HFF-Myc (cell line): ENCODE measurements around the gene COP1.
"Not testable (repeated sequence)": the region's sequence is repeated elsewhere in the genome, so short reads cannot be mapped to it uniquely, and the experiment has no call there.

Source experiments
- DNase-seq: peaks from one replicate; pipeline ENCODE4 v3.0.0-alpha.2; 2011; ENCODE audit warnings: low read depth; ENCODE audit errors: extremely low read depth
- H3K4me3 ChIP-seq: replicated peaks from 2 replicates; pipeline ENCODE4 v1.5.1; 2011; ENCODE audit warnings: low read depth, mild to moderate bottlenecking, control low read depth, low read length
- CTCF ChIP-seq: IDR thresholded peaks from 2 replicates; pipeline ENCODE4 v1.5.1; 2012; ENCODE audit warnings: mild to moderate bottlenecking, low read depth, low read length, control low read depth; ENCODE audit errors: missing control alignments

The COP1 gene

GRCh38 chr1:176090766-176091165, 116.3 kb downstream of the COP1 start:
- DNase-seq: no peak
- TF ChIP-seq CTCF: no peak
- H3K4me3 ChIP-seq: no peak overlapping the region

DNA sequence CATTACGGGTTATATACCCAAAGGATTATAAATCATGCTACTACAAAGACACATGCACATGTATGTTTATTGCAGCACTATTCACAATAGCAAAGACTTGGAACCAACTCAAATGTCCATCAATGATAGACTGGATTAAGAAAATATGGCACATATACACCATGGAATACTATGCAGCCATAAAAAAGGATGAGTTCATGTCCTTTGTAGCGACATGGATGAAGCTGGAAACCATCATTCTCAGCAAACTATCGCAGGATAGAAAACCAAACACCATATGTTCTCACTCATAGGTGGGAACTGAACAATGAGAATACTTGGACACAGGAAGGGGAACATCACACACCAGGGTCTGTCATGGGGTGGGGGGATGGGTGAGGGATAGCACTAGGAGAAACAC, 119.3 kb downstream of the COP1 start:
- H3K4me3 ChIP-seq, DNase-seq: not testable (repeated sequence)

GRCh38 chr1:176073524-176074157, 133.4 kb downstream of the COP1 start:
- no peak overlapping the region for H3K4me3 ChIP-seq
- peak; percentile 54 for DNase-seq
- TF ChIP-seq CTCF: peak; percentile 54

GRCh38 chr1:176068901-176069300, 138.2 kb downstream of the COP1 start:
- no peak for DNase-seq
- TF ChIP-seq CTCF: no peak
- no peak overlapping the region for H3K4me3 ChIP-seq

GRCh38 chr1:176068256-176068655, 138.8 kb downstream of the COP1 start:
- TF ChIP-seq CTCF: no peak
- DNase-seq: no peak
- H3K4me3 ChIP-seq: no peak overlapping the region

DNA sequence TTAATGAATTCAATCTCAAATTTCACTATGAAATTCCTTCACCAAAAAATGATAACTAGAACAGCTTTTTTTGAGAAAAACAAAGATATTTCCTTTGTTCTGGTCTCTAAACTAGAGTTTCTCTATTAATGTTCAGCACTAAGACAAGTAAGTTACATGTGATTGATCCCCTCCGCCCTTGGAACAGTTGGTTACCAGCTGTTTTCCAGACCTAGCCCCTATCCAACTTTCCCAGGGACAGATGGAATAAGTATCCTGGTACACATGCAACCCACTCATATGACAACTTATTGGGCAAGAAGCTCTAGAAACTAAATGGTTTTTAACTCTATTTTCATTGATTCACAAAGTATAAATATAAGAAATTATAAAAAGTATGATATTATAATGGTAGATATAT, 140.4 kb downstream of the COP1 start:
- DNase-seq: no peak
- H3K4me3 ChIP-seq: no peak overlapping the region
- no peak for TF ChIP-seq CTCF

- no peak for DNase-seq
- TF ChIP-seq CTCF: no peak
These were observed 148.4 kb downstream of the COP1 start for GRCh38 chr1:176058686-176059085.

More at GRCh38 chr1:176058686-176059085, 148.4 kb downstream of the COP1 start:
- no peak overlapping the region for H3K4me3 ChIP-seq
